GM19043 (cell line): ENCODE results near the gene DDX1.
"Not testable (repeated sequence)": the region's sequence is repeated elsewhere in the genome, so short reads cannot be mapped to it uniquely, and the experiment has no call there.

ENCODE experiments used
- ATAC-seq: cut with Tn5 transposase; IDR thresholded peaks from one replicate; pipeline ENCODE4 v1.9.1; 2021; ENCODE audit warnings: low read depth; ENCODE audit not compliant: unreplicated experiment

Gene DDX1

GRCh38 chr2:15614545-15615300, 23.1 kb downstream of the DDX1 start:
- no peak for ATAC-seq

- no peak for ATAC-seq
Measured at GRCh38 chr2:15615301-15615920, 23.7 kb downstream of the DDX1 start.

GRCh38 chr2:15616429-15616828, 24.8 kb downstream of the DDX1 start:
- no peak for ATAC-seq

- ATAC-seq = no peak
Measured at GRCh38 chr2:15616850-15617777, 25.4 kb downstream of the DDX1 start.

- no peak for ATAC-seq
Measured at GRCh38 chr2:15617778-15618448, 26.2 kb downstream of the DDX1 start.

GRCh38 chr2:15618449-15618855, 26.8 kb downstream of the DDX1 start:
- no peak for ATAC-seq

GRCh38 chr2:15619076-15619475, 27.4 kb downstream of the DDX1 start:
- ATAC-seq = no peak

- no peak for ATAC-seq
Measured at GRCh38 chr2:15619510-15619909, 27.8 kb downstream of the DDX1 start.

- ATAC-seq = no peak
Measured at GRCh38 chr2:15619938-15620337, 28.3 kb downstream of the DDX1 start.

- no peak for ATAC-seq
Measured at GRCh38 chr2:15620340-15620739, 28.7 kb downstream of the DDX1 start.

GRCh38 chr2:15620857-15621471, 29.3 kb downstream of the DDX1 start:
- no peak for ATAC-seq

GRCh38 chr2:15621472-15621870, 29.8 kb downstream of the DDX1 start:
- not testable (repeated sequence) for ATAC-seq

- no peak for ATAC-seq
Measured at GRCh38 chr2:15622214-15622613, 30.5 kb downstream of the DDX1 start.

- no peak for ATAC-seq
Measured at GRCh38 chr2:15622614-15623480, 31.2 kb downstream of the DDX1 start.

GRCh38 chr2:15623481-15623796, 31.8 kb downstream of the DDX1 start:
- ATAC-seq = no peak

- no peak for ATAC-seq
Measured at GRCh38 chr2:15623898-15624541, 32.4 kb downstream of the DDX1 start.

GRCh38 chr2:15624903-15625302, 33.2 kb downstream of the DDX1 start:
- no peak for ATAC-seq

- ATAC-seq = no peak
Measured at GRCh38 chr2:15625344-15626036, 33.8 kb downstream of the DDX1 start.
